G401.6 (cell line): Measurements from ENCODE around the gene VPREB3.

Experiments
- FAIRE-seq: peaks from 2 replicates; lab custom pipeline; 2012; peaks lifted over from hg19 to GRCh38; lab: Jason Lieb, UNC

VPREB3 gene

DNA sequence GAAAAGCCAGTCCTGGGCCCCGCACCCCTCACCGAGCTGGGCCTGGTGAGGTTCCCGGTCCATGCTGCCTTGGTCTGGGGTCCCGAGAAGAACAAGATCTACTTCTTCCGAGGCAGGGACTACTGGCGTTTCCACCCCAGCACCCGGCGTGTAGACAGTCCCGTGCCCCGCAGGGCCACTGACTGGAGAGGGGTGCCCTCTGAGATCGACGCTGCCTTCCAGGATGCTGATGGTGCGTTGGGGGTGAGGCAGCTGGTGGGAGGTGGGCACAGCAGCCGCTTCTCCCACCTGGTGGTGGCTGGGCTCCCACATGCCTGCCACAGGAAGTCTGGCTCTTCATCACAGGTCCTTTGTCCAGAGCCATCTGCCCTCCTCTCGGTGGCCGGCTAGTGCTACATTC is 28.0 kb upstream of the VPREB3 start:
- FAIRE-seq, result no peak

- FAIRE-seq, result no peak
These were observed 27.4 kb upstream of the VPREB3 start for GRCh38 chr22:23781511-23782183.

DNA sequence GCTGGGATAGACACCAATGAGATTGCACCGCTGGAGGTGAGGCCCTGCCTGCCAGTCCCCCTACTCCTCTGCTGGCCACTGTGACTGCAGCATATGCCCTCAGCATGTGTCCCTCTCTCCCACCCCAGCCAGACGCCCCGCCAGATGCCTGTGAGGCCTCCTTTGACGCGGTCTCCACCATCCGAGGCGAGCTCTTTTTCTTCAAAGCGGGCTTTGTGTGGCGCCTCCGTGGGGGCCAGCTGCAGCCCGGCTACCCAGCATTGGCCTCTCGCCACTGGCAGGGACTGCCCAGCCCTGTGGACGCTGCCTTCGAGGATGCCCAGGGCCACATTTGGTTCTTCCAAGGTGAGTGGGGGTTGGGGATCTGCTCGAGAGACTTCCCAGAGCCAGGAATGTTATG is 26.8 kb upstream of the VPREB3 start:
- FAIRE-seq, result no peak

DNA sequence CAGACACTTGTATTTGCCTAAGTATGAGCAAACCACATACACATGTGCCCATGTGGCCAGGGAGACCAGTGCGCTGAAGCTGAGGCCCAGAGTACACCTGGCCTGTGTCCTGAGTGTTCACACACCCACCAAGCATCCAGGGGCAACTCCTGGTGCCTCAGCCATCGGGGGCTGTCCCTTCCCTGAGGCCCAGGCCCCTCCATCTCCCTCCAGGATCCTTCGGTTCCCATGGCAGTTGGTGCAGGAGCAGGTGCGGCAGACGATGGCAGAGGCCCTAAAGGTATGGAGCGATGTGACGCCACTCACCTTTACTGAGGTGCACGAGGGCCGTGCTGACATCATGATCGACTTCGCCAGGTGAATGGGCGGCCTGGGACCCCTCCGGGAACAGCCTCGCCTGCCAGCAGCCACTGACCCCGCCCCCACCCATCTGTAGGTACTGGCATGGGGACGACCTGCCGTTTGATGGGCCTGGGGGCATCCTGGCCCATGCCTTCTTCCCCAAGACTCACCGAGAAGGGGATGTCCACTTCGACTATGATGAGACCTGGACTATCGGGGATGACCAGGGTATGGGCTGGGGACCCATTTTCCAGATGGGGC is 26.0 kb upstream of the VPREB3 start:
- no peak for FAIRE-seq

DNA sequence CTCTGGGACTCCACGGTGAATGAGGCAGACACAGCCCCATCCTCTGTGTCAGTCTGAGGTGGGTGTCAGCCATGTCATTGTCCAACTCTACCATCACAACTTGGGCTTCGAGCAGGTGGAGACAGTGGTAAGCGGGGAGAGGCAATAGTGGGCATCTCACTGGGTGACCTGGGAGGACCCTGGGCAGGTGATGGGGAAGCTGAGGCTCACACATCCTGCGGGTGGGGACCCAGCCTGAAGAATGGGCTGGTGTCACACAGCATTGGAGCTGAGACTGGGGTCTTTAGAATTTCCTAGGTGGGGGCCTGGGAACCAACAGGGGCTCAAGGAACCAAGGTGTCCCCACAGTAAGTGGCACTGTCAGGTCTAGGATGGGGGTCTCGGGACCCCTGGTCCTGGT is 25.5 kb upstream of the VPREB3 start:
- no peak for FAIRE-seq

GRCh38 chr22:23779083-23779482 is 24.9 kb upstream of the VPREB3 start:
- no peak for FAIRE-seq

- FAIRE-seq, result no peak
These were observed 24.3 kb upstream of the VPREB3 start for GRCh38 chr22:23778577-23778900.

- no peak for FAIRE-seq
These were observed 23.8 kb upstream of the VPREB3 start for GRCh38 chr22:23777776-23778576.

GRCh38 chr22:23775779-23776375 is 21.7 kb upstream of the VPREB3 start:
- no peak for FAIRE-seq

DNA sequence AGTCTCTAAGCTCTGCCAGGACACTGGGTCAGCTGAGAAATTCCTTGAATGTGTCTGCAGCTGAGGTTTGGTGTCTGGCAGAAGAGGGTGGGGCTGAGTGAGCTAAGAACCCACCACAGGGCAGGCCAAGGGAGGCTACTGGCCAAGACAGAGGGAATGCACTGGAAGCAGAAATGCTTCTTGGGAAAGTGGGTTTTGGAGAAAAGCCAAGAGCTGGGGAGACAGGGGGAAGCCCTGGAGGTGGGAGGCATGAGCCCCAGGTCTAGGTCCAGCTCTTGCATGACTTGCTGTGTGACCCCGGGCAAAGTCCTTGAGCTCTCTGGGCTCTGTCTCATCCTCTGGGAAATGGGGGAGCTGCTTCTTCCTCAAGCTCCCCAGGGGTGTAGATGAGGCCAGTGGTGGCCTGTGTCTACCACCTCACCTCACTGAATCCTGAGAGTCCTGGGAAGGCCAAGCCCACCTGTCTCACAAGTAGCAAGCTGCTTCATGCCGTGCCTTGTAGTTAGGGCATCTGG is 20.8 kb upstream of the VPREB3 start:
- no peak for FAIRE-seq

- no peak for FAIRE-seq
These were observed 20.1 kb upstream of the VPREB3 start for GRCh38 chr22:23774114-23774921.

DNA sequence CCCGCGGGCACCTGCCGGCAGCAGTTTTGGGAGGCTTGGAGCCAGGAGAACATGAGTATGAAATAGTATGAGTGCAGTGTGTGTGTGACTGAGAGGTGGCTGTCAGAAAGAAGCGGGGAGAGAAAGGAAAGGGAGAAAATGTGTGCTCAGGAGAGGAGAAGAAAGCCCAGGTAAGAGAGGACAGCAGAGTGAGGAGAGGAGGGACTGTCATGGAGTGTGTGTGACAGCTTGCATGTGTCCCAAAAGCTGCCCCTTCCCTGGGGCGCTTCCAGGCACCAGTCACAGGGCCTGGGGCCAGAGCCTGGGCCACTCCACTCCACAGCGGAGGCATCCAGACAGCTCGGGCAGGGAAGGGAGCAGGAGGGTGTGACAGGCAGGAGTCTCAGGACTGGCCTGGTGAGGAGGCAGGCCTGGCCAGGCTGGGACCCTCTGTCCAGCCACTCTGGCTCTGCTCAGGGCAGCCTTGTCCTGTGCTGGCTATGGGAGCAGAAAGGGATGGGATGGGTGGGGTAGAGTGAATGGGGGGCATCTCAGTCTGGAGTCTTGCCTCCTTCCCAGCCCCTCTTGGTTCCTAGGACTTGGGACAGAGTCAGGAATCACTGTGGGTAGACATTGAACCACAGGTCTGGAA is 19.4 kb upstream of the VPREB3 start:
- FAIRE-seq, result no peak

- FAIRE-seq, result no peak
These were observed 18.6 kb upstream of the VPREB3 start, which contains the start of gene MMP11 for GRCh38 chr22:23772649-23773473. TSS of gene MMP11 (plus strand) at chr22:23772849. CDS start at chr22:23772871, 22 bp downstream.

DNA sequence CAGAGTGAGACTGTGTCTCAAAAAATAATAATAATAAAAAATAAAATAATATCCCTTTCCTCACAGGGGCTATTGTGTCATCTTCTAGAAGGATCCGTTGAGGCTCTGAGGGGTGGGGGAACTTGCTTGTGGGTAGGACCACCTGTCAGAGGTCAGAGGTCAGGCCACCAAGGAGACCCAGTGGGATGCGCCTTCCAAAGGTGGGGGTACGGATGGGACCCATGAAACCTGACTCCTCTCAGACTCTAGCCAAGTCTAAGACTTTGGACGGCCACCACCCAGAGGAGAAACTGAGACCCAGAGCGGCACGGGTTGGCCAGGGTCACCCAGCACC is 18.1 kb upstream of the VPREB3 start:
- FAIRE-seq, result no peak

- no peak for FAIRE-seq
These were observed 15.2 kb upstream of the VPREB3 start for GRCh38 chr22:23769321-23769965.

- no peak for FAIRE-seq
These were observed 13.7 kb upstream of the VPREB3 start, which contains the start of gene CHCHD10 for GRCh38 chr22:23767673-23768548. TSS of gene CHCHD10 (minus strand) at chr22:23767972. CDS start at chr22:23767874, 98 bp downstream.

DNA sequence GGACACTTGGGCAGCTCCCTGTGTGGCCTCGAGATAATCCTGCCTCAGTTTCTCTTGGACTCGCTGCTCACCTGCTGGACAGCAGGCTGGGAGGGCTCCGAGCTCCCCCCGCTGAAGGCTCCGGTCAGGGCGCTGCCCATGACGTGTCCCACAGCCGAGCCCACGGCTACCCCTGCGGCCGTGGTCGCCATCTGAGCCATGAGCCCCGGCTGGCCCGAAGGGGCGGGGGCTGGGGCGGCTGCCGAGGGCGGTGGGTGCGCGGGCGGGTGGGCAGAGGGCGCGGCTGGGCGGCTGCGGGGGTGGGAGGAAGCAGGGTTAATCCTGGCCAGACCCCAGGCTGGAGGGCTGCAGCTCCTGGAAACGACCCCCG is 13.1 kb upstream of the VPREB3 start:
- no peak for FAIRE-seq

DNA sequence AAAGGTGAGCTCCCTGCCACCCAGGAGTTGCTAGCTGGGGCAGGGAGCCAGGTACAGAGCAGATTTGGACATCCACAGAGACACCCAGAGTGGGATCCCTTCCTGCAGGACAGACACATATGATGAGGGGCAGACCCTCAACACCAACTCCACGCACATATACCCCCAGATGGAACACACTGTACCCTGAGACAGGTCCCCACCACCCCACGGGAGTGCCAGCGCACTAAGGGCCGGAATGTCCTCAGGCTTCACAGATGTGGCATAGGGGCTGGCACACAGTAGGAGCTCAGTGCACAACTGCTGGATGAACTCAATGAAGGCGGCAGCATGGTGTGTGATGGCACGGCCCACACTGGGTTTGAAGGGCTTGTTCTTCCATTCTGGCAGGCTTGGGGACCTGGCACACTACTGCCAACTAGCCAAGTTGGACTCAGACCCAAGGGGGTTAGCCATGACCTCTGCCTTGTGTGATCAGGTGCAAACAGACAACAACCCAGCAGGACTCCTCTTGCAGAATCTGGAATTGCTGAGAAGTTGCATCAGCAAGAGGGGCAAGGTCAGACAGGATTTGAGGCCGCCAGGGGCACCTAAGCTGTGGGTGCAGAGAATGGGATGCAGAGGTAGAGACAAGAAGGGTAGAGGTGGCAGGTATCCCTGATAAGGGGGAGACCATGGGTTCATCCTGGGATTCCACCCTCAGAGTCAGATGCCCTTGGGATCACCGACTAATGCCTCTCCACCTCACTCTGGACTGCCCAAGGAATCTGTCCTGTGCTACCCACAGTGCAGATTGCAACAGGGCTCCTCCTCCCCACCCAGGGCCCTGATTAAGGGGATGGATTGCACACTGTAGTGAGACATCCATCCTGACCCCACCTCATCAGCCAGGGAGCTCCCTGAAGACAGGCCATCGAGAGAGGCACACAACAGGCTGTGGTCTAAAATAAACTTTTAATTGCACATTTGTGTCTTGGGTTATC is 11.0 kb upstream of the VPREB3 start:
- FAIRE-seq, result no peak
